Measurements from ENCODE around the gene SLC9C1. TPM values are rescaled to one million over a fixed set of nuclear protein-coding genes. Genes with fewer than 3 reads are reported as not detected.

SLC9C1 gene
- total RNA-seq, 3 donors from 2014 or later: 0.15 to 0.48 TPM; not detected in 1

DNA sequence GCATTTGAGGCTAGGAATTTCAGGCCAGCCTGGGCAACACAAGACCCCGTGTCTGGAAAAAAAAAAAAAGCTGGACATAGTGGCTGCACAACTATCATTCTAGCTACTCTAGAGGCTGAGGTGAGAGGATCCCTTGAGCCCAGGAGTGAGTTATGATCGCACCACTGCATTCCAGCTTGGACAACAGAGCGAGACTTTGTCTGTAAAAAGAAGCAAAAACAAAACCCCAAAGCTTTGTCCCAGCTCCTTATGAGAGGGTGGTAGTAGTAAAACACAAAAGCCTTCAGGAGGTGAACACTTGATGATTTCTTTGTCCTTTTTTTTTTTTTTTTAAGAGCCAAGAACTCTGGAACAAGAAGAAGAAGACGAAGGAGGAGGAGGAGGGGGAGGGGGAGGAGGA lies 37.8 kb upstream of the SLC9C1 start:
- Histone ChIP-seq H3K9me3 (no peaks in the 10 kb centered on the region), H3K27ac (no peak overlapping the region), H3K27me3 (peaks cover 0 to 7% of the 10 kb centered on the region in 2 donors), H3K4me3 (peak overlapping the region in 1 of 3 donors; percentile 59), H3K4me1 (no peaks in the 10 kb centered on the region), H3K36me3 (no peaks in the 10 kb centered on the region)
- DNase-seq (ENCODE audit: low spot score in 2 of 2): no peak
- intact Hi-C loops (cut with DNase I; ENCODE audit: low total_unique reads): no loop called here
- TF ChIP-seq POLR2A (IDR thresholded peaks at IDR 0.05): no peak
- no peak for TF ChIP-seq POLR2AphosphoS5 (IDR thresholded peaks at IDR 0.05)
- TF ChIP-seq, protein P1, sequence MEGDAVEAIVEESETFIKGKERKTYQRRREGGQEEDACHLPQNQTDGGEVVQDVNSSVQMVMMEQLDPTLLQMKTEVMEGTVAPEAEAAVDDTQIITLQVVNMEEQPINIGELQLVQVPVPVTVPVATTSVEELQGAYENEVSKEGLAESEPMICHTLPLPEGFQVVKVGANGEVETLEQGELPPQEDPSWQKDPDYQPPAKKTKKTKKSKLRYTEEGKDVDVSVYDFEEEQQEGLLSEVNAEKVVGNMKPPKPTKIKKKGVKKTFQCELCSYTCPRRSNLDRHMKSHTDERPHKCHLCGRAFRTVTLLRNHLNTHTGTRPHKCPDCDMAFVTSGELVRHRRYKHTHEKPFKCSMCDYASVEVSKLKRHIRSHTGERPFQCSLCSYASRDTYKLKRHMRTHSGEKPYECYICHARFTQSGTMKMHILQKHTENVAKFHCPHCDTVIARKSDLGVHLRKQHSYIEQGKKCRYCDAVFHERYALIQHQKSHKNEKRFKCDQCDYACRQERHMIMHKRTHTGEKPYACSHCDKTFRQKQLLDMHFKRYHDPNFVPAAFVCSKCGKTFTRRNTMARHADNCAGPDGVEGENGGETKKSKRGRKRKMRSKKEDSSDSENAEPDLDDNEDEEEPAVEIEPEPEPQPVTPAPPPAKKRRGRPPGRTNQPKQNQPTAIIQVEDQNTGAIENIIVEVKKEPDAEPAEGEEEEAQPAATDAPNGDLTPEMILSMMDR (IDR thresholded peaks at IDR 0.05): no peak

DNA sequence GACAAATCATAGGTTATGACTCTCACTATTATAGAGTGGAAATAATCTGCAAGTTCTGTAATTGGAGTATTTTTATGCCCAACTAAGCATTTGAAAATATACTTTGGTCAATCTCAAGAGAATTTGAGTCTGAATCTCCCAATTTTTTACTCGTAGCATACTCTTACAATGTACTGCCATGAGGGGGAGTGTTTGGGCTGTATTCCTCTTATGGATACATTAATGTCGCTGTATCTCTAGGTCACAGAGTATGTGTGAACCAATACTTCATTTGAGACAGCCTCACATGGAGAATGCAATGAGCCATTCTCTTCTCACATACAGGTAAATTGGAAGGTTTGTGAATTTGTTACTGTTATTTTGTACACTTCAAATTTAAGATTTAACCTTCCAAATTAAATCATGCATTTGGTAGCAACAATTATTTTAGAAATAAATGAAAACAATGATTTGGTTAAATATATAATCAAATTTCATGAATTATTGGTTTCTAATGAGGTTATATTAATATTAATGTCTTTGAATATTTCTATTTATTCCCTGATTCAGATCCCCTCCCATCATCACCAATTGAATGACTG lies 33.4 kb upstream of the SLC9C1 start:
- intact Hi-C loops (cut with DNase I; ENCODE audit: low total_unique reads): no loop called here
- no peak overlapping the region for H3K27ac ChIP-seq
- H3K36me3 ChIP-seq: no peaks in the 10 kb centered on the region
- no peaks in the 10 kb centered on the region for H3K9me3 ChIP-seq
- DNase-seq (ENCODE audit: low spot score in 2 of 2): no peak
- no peak for TF ChIP-seq POLR2A (IDR thresholded peaks at IDR 0.05)
- no peak for TF ChIP-seq POLR2AphosphoS5 (IDR thresholded peaks at IDR 0.05)
- TF ChIP-seq, protein P1 (IDR thresholded peaks at IDR 0.05): peak in 2 of 3 donors; percentile 49 to 56
- no peaks in the 10 kb centered on the region for H3K4me1 ChIP-seq
- no peaks in the 10 kb centered on the region for H3K27me3 ChIP-seq
- no peak overlapping the region for H3K4me3 ChIP-seq

DNA sequence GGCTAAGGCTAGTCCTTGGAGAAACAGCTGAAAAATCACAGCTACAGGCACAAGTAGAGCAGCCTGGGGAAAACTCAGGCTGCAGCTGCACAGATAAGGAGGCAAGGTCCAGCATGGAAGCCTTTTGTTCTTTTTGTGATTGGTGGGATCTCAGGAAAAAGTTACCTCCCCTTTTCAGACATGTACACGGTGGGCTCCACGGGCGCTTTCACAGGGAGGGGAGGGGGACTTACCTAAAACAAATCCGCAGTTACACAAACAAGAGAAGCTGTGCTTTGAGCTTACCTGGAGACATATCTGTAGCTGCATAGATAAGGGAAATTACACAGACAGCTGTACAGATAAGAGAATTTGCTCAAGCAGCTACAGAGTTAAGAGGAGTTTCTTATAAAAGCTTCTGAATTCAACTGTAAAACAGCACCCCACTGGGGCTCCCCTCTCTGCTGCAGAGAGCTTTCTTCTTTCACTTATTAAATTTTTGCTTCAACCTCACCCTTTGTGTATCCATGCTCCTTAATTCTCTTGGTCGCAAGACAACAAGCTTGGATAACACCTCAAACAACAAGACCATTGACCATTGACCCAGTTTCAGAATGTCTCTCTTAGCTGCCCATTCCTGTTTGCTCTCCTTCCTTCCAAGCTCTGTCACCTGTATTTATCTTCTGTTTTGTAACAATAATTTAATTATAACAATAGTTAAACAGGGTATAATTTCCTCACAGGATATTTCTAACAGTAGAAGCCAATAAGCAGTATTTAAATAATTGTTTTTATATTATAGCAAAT lies 28.0 kb upstream of the SLC9C1 start:
- no peak for DNase-seq (ENCODE audit: low spot score in 2 of 2)
- no peak overlapping the region for H3K4me3 ChIP-seq
- TF ChIP-seq, protein P1 (IDR thresholded peaks at IDR 0.05): no peak
- TF ChIP-seq POLR2AphosphoS5 (IDR thresholded peaks at IDR 0.05) (no peak), POLR2A (IDR thresholded peaks at IDR 0.05) (no peak)
- H3K27me3 ChIP-seq: no peaks in the 10 kb centered on the region
- intact Hi-C loops (cut with DNase I; ENCODE audit: low total_unique reads): no loop called here
- no peaks in the 10 kb centered on the region for H3K4me1 ChIP-seq
- H3K9me3 ChIP-seq: no peaks in the 10 kb centered on the region
- no peaks in the 10 kb centered on the region for H3K36me3 ChIP-seq
- no peak overlapping the region for H3K27ac ChIP-seq

DNA sequence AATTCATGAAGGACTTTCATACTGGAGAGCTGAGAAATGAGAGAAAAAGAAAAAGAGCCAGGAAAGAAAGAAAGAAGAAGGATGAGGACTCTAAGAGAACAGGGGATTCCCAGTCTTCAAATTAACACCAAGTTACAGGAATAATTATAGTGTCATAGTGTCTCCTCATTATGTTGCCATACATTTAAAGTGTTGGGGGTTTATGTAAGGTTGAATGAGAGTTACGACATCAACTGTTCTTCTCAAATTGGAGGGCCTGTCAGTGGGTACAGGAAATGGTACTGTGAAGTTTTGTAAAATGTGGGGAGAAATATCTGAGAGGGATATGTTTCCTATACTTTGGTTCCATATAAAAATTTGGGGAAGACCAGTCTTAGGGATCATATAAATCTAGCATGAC lies 26.7 kb upstream of the SLC9C1 start:
- Histone ChIP-seq H3K27me3 (no peaks in the 10 kb centered on the region), H3K36me3 (no peaks in the 10 kb centered on the region), H3K4me1 (no peaks in the 10 kb centered on the region), H3K4me3 (no peak overlapping the region), H3K9me3 (no peaks in the 10 kb centered on the region), H3K27ac (no peak overlapping the region)
- intact Hi-C loops (cut with DNase I; ENCODE audit: low total_unique reads): no loop called here
- TF ChIP-seq, protein P1 (IDR thresholded peaks at IDR 0.05): no peak
- no peak for TF ChIP-seq POLR2AphosphoS5 (IDR thresholded peaks at IDR 0.05)
- no peak for TF ChIP-seq POLR2A (IDR thresholded peaks at IDR 0.05)
- DNase-seq (ENCODE audit: low spot score in 2 of 2): no peak
